Dendritic cell treated with granulocyte-macrophage colony-stimulating factor and Interleukin-4, amounts not matched to agents 40 ng/mL and 50 ng/mL, for 4 days (primary cell): ENCODE measurements around the gene KNG1.

Experiments used
- H3K27ac Mint-ChIP-seq: one replicate; pipeline ENCODE4 v1.8.0; 2022; ENCODE audit warnings: mild to moderate bottlenecking, mixed read lengths
- H3K27me3 Mint-ChIP-seq: one replicate; pipeline ENCODE4 v1.8.0; 2022; ENCODE audit warnings: mild to moderate bottlenecking, mixed read lengths
- H3K36me3 Mint-ChIP-seq: one replicate; pipeline ENCODE4 v1.8.0; 2022; ENCODE audit warnings: low read depth, mixed read lengths
- H3K4me1 Mint-ChIP-seq: one replicate; pipeline ENCODE4 v1.8.0; 2022; ENCODE audit warnings: low read depth, mixed read lengths
- H3K4me3 Mint-ChIP-seq: one replicate; pipeline ENCODE4 v1.8.0; 2022; ENCODE audit warnings: mild to moderate bottlenecking, moderate library complexity, mixed read lengths
- H3K9me3 Mint-ChIP-seq: one replicate; pipeline ENCODE4 v1.8.0; 2022; ENCODE audit warnings: mixed read lengths
- intact Hi-C: fragments of 100-400 bp; cut with micrococcal nuclease; formaldehyde crosslinking; loops from one replicate; pipeline ENCODE4 v1.15.0; 2022

KNG1 gene

GRCh38 chr3:186772701-186773417, 55.7 kb downstream of the KNG1 start:
- no peaks in the 10 kb centered on the region for H3K36me3 Mint-ChIP-seq
- intact Hi-C loops, result loop anchor here (1.0 to 10.0 kb wide), 2 partner anchors 10 to 678 kb away; partner anchors contain the start of gene EIF4A2

GRCh38 chr3:186775999-186776398, 58.8 kb downstream of the KNG1 start:
- no peaks in the 10 kb centered on the region for H3K9me3 Mint-ChIP-seq
- no peaks in the 10 kb centered on the region for H3K36me3 Mint-ChIP-seq
- H3K4me1 Mint-ChIP-seq, result peaks cover 18% of the 10 kb centered on the region
- no peak overlapping the region for H3K27ac Mint-ChIP-seq
- peaks cover 6% of the 10 kb centered on the region for H3K27me3 Mint-ChIP-seq
- intact Hi-C loops, result loop anchor here (10.0 kb wide), 1 partner anchor 681 kb away; no protein-coding TSS in a partner anchor
- no peak overlapping the region for H3K4me3 Mint-ChIP-seq

More at GRCh38 chr3:186772701-186773417, 55.7 kb downstream of the KNG1 start:
- H3K27ac Mint-ChIP-seq, result peak overlapping the region; percentile 90
- peaks cover 3% of the 10 kb centered on the region for H3K27me3 Mint-ChIP-seq
- H3K4me1 Mint-ChIP-seq, result peaks cover 18% of the 10 kb centered on the region
- H3K9me3 Mint-ChIP-seq, result no peaks in the 10 kb centered on the region
- H3K4me3 Mint-ChIP-seq, result peak overlapping the region; percentile 88

GRCh38 chr3:186779204-186779603, 62.0 kb downstream of the KNG1 start:
- intact Hi-C loops, result loop anchor here (10.0 kb wide), 1 partner anchor 684 kb away; no protein-coding TSS in a partner anchor
- peaks cover 6% of the 10 kb centered on the region for H3K27me3 Mint-ChIP-seq
- no peaks in the 10 kb centered on the region for H3K9me3 Mint-ChIP-seq
- no peak overlapping the region for H3K4me3 Mint-ChIP-seq
- peaks cover 17% of the 10 kb centered on the region for H3K36me3 Mint-ChIP-seq
- no peaks in the 10 kb centered on the region for H3K4me1 Mint-ChIP-seq
- no peak overlapping the region for H3K27ac Mint-ChIP-seq

DNA sequence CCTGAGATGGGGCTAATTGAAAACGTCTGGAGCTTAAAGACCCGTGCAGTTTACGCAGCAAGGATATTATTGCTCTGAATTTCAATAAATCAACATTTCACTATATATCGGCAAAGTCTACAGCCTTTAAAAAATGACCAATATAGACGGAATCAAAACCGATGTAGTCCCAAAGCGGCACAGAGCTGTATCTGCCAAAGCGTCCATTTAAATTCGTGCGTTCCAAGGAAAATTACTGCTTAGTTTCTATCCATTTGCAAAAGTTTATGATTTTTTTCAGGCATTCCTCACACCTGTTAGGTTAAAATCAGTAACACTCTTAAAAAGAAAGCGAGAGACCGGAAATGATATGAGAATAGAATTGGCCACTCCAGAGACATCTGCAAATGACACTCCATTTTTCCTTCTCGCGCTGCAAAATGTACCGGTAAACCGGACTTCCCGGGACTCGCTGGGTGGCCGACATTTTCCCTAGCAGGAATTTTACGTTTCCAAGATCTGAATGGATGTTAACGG, 65.4 kb downstream of the KNG1 start:
- Mint-ChIP-seq H3K27ac (peak overlapping the region; percentile 96), H3K4me3 (peak overlapping the region; percentile 86), H3K9me3 (no peaks in the 10 kb centered on the region), H3K27me3 (peaks cover 3% of the 10 kb centered on the region), H3K36me3 (peaks cover 51% of the 10 kb centered on the region), H3K4me1 (peaks cover 20% of the 10 kb centered on the region)
- intact Hi-C loops, result loop anchor here (1.0 to 5.0 kb wide), 2 partner anchors 10 to 210 kb away; partner anchors contain the start of gene DNAJB11

DNA sequence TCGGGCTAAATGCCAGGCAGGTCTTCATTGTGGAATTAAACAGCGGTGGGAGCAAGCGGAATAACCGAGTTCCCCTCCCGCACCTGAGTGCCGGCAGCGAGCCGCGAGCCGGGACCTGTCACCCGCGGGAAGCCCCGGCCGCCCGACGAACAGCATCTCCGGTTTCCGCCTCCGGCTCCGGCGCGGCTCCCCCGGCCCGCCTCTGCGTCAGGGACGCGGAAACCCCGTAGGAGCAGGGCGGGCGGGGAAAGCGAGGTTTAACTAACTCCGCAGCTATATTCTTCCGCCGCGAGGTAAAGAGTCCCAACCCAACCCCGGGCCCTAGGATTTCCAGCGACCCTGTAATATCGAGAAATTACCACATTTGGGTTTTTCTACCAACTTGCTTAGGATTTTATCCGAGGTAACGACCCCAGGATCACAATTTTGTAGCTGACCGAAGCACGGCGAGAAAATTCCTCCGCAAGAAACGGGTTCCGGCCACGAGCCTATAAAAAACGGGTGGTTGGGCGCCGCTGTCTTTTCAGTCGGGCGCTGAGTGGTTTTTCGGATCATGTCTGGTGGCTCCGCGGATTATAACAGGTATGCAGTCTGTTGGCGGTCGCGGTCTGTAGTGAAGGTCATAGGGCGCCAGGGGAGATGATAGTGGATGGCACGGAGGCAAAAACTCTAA, 66.0 kb downstream of the KNG1 start, which contains the start of gene EIF4A2:
TSS of gene EIF4A2 (plus strand) at position 520 of the 673 bp plus-strand sequence. CDS start at position 554, 34 bp downstream.
- peak within 1 kb of the TSS; percentile 96 for H3K27ac Mint-ChIP-seq
- peak within 1 kb of the TSS; percentile 86 for H3K4me3 Mint-ChIP-seq
- intact Hi-C loops, result loop anchor here (1.0 to 5.0 kb wide), 2 partner anchors 11 to 211 kb away; partner anchors contain the start of gene DNAJB11
- no peaks in the 10 kb centered on the region for H3K9me3 Mint-ChIP-seq
- peaks cover 26% of the 10 kb centered on the region for H3K4me1 Mint-ChIP-seq
- H3K27me3 Mint-ChIP-seq, result peaks cover 3% of the 10 kb centered on the region
- peaks cover 57% of the 10 kb centered on the region for H3K36me3 Mint-ChIP-seq

DNA sequence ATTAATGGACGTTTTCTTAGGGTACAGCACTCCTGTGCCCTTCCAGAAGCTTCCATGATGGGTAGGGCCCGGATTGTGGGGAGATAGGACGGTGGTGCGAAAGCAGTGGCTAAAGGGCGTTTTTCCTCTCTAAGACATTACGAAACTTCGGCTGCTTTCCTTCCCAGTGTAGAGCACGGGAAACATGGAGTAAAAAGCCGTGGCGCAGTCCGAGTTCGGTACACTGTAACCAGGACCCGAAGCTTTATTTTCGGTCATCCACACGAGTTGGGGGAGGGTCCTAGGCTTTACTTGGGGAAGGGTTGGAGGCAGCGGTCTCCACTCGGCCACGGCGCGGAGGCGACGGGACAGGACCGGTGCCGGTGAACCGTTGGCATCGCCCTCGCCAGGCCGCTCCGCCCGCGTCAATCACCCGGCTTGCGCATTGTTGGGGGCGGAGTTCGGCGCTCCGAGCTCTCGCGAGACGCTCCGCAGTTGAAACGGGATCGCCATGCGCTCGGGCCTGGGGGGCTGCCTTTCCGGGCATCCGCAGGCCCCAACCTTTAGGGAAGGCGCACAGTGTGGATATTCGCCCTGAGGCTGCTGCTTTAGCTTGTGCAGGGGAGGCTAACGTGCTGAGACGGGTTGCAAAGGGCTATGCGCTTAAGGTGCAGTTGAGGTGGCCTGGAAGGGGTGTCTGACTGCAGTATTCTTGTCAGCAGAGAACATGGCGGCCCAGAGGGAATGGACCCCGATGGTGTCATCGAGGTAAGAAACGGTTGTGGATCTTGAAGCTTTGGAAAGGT, 66.8 kb downstream of the KNG1 start:
- H3K9me3 Mint-ChIP-seq, result no peaks in the 10 kb centered on the region
- peaks cover 26% of the 10 kb centered on the region for H3K4me1 Mint-ChIP-seq
- peak overlapping the region; percentile 86 for H3K4me3 Mint-ChIP-seq
- peak overlapping the region; percentile 96 for H3K27ac Mint-ChIP-seq
- peaks cover 64% of the 10 kb centered on the region for H3K36me3 Mint-ChIP-seq
- intact Hi-C loops, result loop anchor here (1.0 to 5.0 kb wide), 2 partner anchors 12 to 212 kb away; partner anchors contain the start of gene DNAJB11
- H3K27me3 Mint-ChIP-seq, result peaks cover 3% of the 10 kb centered on the region

DNA sequence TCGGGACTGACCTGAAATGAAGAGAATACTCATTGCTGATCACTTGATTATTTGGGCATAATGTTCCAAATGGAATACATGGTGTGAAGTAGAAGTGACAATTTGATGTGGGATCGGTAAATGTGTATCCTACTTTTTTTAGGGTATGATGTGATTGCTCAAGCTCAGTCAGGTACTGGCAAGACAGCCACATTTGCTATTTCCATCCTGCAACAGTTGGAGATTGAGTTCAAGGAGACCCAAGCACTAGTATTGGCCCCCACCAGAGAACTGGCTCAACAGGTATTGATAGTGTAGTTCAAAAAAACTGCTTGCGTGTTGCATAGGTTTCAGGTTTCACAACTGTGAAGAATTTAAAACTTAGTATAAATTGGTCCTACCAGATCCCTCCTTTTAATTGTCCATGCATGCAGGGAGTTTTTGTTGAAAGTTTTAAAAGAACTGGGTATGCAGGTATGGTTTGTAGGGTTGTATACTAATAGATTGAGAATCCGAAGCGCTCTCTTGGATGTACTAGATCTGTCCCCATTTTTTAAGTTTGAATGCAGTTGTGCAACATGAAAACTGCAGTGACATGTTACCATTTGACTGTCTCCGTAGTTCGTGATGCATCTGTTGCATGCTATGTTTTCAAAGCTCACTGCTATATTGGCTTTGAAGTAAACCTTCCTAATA, 67.8 kb downstream of the KNG1 start:
- peaks cover 74% of the 10 kb centered on the region for H3K36me3 Mint-ChIP-seq
- no peaks in the 10 kb centered on the region for H3K9me3 Mint-ChIP-seq

DNA sequence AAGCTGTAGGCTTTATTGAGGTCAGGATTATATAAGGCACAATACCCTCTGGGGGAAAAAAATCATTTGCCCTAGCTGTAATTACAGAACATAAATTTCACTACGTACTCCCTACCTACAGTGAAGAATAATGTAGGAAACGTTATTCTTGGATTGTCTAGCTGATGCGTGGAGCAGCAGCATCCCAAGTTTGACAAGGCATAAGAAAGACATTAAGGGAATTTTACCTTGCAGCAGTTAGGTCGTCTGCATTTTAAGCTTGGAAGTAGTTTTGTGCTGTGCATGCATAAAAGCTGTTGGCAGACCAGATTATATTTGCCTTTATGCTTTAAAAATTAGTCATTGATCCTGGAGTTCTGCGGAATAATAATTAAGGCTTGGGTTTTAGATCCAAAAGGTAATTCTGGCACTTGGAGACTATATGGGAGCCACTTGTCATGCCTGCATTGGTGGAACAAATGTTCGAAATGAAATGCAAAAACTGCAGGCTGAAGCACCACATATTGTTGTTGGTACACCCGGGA, 68.4 kb downstream of the KNG1 start:
- peak overlapping the region; percentile 37 for H3K27ac Mint-ChIP-seq
- intact Hi-C loops, result loop anchor here (5.0 kb wide), 1 partner anchor 37 kb away; no protein-coding TSS in a partner anchor
- H3K4me1 Mint-ChIP-seq, result peaks cover 26% of the 10 kb centered on the region
- H3K36me3 Mint-ChIP-seq, result peaks cover 80% of the 10 kb centered on the region
- H3K4me3 Mint-ChIP-seq, result peak overlapping the region; percentile 86
- no peaks in the 10 kb centered on the region for H3K27me3 Mint-ChIP-seq
- H3K9me3 Mint-ChIP-seq, result no peaks in the 10 kb centered on the region

More for the DNA sequence above, 67.8 kb downstream of the KNG1 start:
- peaks cover 26% of the 10 kb centered on the region for H3K4me1 Mint-ChIP-seq
- H3K27me3 Mint-ChIP-seq, result no peaks in the 10 kb centered on the region
- intact Hi-C loops, result loop anchor here (5.0 kb wide), 2 partner anchors 37 to 213 kb away; partner anchors contain the start of gene DNAJB11
- H3K27ac Mint-ChIP-seq, result peak overlapping the region; percentile 96
- H3K4me3 Mint-ChIP-seq, result peak overlapping the region; percentile 86

DNA sequence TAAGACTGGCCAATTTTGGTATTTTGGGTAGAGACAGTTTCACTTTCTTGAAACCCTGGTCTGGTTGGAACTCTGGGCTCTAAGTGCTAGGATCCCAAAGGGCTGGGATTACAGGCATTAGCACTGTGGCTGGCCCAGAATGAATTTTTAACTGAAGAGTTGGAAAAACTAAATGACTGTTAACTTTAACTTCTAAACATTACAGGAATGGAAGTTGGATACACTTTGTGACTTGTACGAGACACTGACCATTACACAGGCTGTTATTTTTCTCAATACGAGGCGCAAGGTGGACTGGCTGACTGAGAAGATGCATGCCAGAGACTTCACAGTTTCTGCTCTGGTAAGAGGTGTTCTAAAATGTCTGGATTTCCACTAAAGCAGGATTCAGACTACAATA, 69.8 kb downstream of the KNG1 start:
- H3K4me1 Mint-ChIP-seq, result peaks cover 26% of the 10 kb centered on the region
- no peaks in the 10 kb centered on the region for H3K9me3 Mint-ChIP-seq
- intact Hi-C loops, result loop anchor here (5.0 kb wide), 1 partner anchor 35 kb away; no protein-coding TSS in a partner anchor
- no peak overlapping the region for H3K27ac Mint-ChIP-seq
- peaks cover 88% of the 10 kb centered on the region for H3K36me3 Mint-ChIP-seq
- no peak overlapping the region for H3K4me3 Mint-ChIP-seq
- no peaks in the 10 kb centered on the region for H3K27me3 Mint-ChIP-seq

DNA sequence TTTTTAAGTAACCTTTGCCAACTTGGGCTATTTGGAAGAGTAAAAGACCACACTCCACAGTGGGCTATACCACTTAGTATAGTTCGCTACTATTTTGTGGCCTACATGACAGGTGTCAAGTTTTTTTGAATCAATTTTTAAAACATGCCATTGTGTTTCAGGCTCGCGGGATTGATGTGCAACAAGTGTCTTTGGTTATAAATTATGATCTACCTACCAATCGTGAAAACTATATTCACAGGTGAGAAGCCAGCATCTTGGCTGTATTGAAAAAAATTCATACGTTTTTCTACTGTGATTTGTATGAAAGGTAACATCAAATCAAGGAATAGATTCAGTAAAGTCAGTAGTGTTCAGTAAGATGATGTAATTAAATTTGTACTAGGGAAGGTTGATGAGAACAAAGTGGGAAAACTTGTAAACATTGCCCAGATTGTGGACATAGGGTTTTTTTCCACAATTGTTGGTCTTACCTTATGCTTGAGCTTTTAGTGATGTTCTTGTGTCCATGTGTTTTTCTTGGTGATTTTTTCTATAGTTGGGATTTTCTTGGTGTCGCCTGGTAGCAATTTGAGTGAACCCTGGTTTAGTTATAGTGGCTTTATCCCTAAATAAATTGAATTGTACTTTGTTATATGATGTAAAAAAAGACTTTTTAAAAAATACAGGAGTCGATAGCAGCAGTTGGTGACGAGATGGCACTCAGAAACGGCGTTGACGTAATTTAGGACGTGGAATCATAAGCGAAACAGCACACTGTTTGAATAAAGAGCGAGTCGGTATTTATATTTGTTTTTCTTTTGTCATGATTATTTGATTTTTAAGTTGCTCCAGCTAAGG, 70.7 kb downstream of the KNG1 start:
- Mint-ChIP-seq H3K4me3 (no peak overlapping the region), H3K9me3 (no peaks in the 10 kb centered on the region), H3K27me3 (no peaks in the 10 kb centered on the region), H3K4me1 (peaks cover 26% of the 10 kb centered on the region), H3K27ac (no peak overlapping the region), H3K36me3 (peaks cover 90% of the 10 kb centered on the region)
- intact Hi-C loops, result loop anchor here (5.0 kb wide), 1 partner anchor 34 kb away; no protein-coding TSS in a partner anchor

DNA sequence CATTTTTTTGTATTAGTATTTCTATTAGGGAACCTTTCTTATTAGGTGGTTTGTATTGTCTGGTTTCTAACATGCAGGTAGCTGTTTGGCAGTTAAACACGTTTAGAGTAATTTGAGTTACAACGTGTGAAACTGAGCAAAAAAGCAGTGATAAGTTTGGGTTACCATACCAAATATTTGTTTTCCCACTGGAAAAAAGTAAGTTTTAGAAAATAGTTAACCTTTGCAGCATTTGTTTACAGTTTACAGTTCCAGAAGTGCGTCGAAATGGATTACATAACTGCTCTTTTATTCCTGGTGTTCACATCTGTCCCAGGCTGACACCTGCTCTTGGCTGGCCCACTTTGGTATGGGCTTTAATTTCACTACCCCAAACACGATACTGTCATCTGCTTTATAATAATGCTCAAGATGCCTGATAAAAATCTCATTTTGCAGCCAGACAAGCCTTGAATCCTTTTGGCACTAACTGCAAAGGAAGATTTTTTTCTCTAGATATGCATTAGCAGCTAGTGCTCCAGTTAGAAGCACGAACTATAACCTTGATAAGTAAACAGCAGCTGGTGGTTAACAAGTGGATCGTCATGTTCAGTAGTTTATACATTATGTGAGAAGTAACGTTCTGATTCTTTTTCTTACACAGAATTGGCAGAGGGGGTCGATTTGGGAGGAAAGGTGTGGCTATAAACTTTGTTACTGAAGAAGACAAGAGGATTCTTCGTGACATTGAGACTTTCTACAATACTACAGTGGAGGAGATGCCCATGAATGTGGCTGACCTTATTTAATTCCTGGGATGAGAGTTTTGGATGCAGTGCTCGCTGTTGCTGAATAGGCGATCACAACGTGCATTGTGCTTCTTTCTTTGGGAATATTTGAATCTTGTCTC, 71.6 kb downstream of the KNG1 start:
- Mint-ChIP-seq H3K27ac (no peak overlapping the region), H3K27me3 (no peaks in the 10 kb centered on the region), H3K4me1 (peaks cover 26% of the 10 kb centered on the region), H3K9me3 (no peaks in the 10 kb centered on the region), H3K36me3 (peaks cover 89% of the 10 kb centered on the region), H3K4me3 (no peak overlapping the region)
- intact Hi-C loops, result loop anchor here (5.0 kb wide), 1 partner anchor 34 kb away; no protein-coding TSS in a partner anchor
